ENCODE data around the gene DSG3.

DNA sequence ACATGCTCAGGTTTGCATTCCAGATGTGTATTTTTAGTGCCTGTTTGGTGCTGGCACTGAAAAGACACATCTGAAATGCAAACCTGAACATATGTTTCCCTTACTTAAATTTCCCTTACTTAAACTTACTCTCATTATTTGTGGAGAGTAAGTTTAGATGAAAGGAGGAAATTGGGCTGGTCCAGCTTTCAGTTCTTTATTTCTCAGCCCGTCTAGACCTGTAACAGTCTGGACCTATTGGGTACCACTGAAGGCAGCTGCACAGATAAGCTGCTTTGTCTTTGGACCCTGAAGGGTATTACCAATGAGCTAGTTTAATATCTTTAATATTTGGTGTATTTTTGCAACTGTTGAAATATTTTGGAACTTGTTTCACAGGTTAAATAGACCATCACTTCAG lies 17.0 kb upstream of the DSG3 start:
- TF ChIP-seq, protein P1, sequence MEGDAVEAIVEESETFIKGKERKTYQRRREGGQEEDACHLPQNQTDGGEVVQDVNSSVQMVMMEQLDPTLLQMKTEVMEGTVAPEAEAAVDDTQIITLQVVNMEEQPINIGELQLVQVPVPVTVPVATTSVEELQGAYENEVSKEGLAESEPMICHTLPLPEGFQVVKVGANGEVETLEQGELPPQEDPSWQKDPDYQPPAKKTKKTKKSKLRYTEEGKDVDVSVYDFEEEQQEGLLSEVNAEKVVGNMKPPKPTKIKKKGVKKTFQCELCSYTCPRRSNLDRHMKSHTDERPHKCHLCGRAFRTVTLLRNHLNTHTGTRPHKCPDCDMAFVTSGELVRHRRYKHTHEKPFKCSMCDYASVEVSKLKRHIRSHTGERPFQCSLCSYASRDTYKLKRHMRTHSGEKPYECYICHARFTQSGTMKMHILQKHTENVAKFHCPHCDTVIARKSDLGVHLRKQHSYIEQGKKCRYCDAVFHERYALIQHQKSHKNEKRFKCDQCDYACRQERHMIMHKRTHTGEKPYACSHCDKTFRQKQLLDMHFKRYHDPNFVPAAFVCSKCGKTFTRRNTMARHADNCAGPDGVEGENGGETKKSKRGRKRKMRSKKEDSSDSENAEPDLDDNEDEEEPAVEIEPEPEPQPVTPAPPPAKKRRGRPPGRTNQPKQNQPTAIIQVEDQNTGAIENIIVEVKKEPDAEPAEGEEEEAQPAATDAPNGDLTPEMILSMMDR (IDR thresholded peaks at IDR 0.05): no peak
- no peak for TF ChIP-seq POLR2A (IDR thresholded peaks at IDR 0.05)
